Measurements from ENCODE around the gene CDH24.

The CDH24 gene

GRCh38 chr14:23056956-23057756 is at the start of gene CDH24:
Gene CDH24 (minus strand): TSS chr14:23057520. CDS start chr14:23055733, 1,787 bp downstream.
- DNase-seq: no peak

GRCh38 chr14:23106747-23107045 is 49.4 kb upstream of the CDH24 start:
- no peak for DNase-seq

- DNase-seq: no peak
Observed at GRCh38 chr14:23105348-23105824, 48.1 kb upstream of the CDH24 start.

- no peak for DNase-seq
Observed at GRCh38 chr14:23104591-23105347, 47.4 kb upstream of the CDH24 start, which contains the start of gene CIROP. Gene CIROP (minus strand): TSS chr14:23104989. CDS start chr14:23104920, 69 bp downstream.

GRCh38 chr14:23104070-23104590 is 46.8 kb upstream of the CDH24 start:
- DNase-seq: no peak

- DNase-seq: no peak
Observed at GRCh38 chr14:23103581-23103980, 46.3 kb upstream of the CDH24 start.

GRCh38 chr14:23102801-23103200 is 45.5 kb upstream of the CDH24 start:
- no peak for DNase-seq

- no peak for DNase-seq
Observed at GRCh38 chr14:23101986-23102625, 44.8 kb upstream of the CDH24 start.

- DNase-seq: no peak
Observed at GRCh38 chr14:23101213-23101970, 44.1 kb upstream of the CDH24 start.

- DNase-seq: no peak
Observed at GRCh38 chr14:23099212-23099861, 42.0 kb upstream of the CDH24 start.

- DNase-seq: no peak
Observed at GRCh38 chr14:23097786-23098185, 40.5 kb upstream of the CDH24 start.

GRCh38 chr14:23095196-23096108 is 38.1 kb upstream of the CDH24 start, which contains the start of gene C14orf119:
Gene C14orf119 (plus strand): TSS chr14:23095505. CDS start chr14:23097659, 2,154 bp downstream.
- DNase-seq: no peak

GRCh38 chr14:23094666-23095195 is 37.4 kb upstream of the CDH24 start, which contains the start of gene ACIN1:
Gene ACIN1 (minus strand): TSS chr14:23095136. CDS start chr14:23095112, 24 bp downstream.
- DNase-seq: no peak

GRCh38 chr14:23093991-23094665 is 36.8 kb upstream of the CDH24 start:
- no peak for DNase-seq

GRCh38 chr14:23093526-23093925 is 36.2 kb upstream of the CDH24 start:
- DNase-seq: no peak

- no peak for DNase-seq
Observed at GRCh38 chr14:23093104-23093503, 35.8 kb upstream of the CDH24 start.

- DNase-seq: no peak
Observed at GRCh38 chr14:23091294-23092225, 34.2 kb upstream of the CDH24 start.

- DNase-seq: no peak
Observed at GRCh38 chr14:23090254-23090636, 32.9 kb upstream of the CDH24 start.

Measured in NCI-H526 (cell line).